Left ventricle myocardium superior (tissue), 1 donor: ENCODE measurements around the gene SPIN3. TPM values are rescaled to one million over a fixed set of nuclear protein-coding genes. Genes with fewer than 3 reads are reported as not detected.
"Not testable (repeated sequence)": the region's sequence is repeated elsewhere in the genome, so short reads cannot be mapped to it uniquely, and the experiment has no call there.

ENCODE experiments used
- ATAC-seq: fragments of 200-7000 bp; cut with Tn5 transposase; one replicate; pipeline ENCODE4 v1.9.1; 2020; ENCODE audit warnings: mild to moderate bottlenecking, moderate library complexity
- DNase-seq: peaks from one replicate; pipeline ENCODE4 v3.0.0-alpha.2; 2020
- intact Hi-C: fragments of 100-400 bp; cut with micrococcal nuclease; formaldehyde crosslinking; loops from one replicate; pipeline ENCODE4 v1.11.0; 2022
- long read RNA-seq: library from polyadenylated mRNA; unstranded; transcript quantifications from one replicate; pipeline ENCODE4 v2.0.0, GENCODE V29; 2021
- total RNA-seq: library from RNA; stranded (reverse); fragmentation: NEBNext Ultra II Directional; extraction: Animal tissue kit (Norgen Biotek cat#: 25700); gene quantifications from one replicate; pipeline ENCODE4 v1.2.1, GENCODE V29; 2021
- donor health status: DM: no; HTN: yes; CAD: no; lungs with severe emphysema.

The SPIN3 gene
- total RNA-seq: 3.6 TPM
- long read RNA-seq, full-length matches to known transcripts: 4 of 4 reads
- long read RNA-seq, partial matches to known transcripts: 0 of 4 reads
- long read RNA-seq, other reads (novel, unspliced or antisense): 0 of 4 reads

DNA sequence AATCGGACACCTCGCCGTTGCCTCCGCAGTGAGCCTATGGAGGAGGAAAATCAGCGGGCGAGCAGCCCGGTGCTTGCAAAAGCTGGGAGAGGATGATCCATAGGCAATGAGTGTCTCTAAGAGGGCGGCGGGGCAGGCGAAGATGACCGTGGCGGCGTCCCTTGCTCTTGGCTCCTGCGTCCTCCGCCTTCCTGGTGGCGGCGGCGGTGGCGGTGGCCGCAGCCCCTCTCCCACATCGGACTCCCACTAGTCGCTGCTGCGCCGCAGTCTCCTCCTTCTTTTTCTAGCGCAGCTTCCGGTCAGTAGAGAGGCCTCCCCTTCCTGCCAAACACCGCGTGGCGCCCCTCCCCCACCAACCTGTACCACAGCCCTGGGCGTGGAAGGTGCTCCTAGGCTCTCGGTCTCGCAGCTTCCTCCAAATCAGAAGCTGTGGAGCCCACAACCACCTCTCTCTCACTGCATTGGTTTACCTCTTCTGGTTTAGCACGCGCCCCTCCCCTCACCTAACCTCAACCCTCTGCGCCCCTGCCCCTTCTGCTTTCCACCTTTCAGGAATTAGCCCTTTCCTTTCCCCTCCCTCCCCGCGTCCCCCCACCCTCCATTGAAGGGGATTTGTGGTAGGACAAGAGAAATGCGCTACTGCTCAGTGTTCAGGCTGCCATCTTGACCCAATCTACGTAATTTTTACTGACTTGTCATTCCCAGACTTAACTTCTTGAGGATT, at the start of gene SPIN3:
Gene SPIN3, minus strand, starts transcription at position 271 of the 724 bp plus-strand sequence. CDS start 594 bp downstream, outside the sequence.
- peak; percentile 85 for DNase-seq
- intact Hi-C loops: no loop called here
- ATAC-seq: peak; percentile 100

DNA sequence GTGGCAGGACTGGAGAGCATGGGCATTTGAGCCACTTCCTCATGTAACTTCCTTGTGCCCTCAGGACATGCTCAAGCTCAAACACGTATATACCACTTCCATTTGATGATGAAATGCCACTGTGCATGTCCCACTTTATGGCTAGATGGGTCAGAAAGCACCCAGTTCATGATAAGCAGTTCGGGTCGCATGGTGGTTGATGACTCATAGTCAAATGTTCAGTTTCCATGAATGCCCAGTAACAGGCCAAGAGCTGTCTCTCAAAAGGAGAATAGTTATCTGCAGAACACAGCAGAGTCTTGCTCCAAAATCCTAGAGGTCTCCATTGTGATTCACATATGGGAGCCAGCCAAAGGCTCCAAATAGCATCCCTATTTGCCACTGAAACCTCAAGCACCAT, 48.9 kb upstream of the SPIN3 start:
- intact Hi-C loops: no loop called here
- ATAC-seq (no peak), DNase-seq (no peak)

- ATAC-seq, DNase-seq, intact Hi-C loops: not testable (repeated sequence)
These were observed 41.9 kb upstream of the SPIN3 start for GRCh38 chrX:57037265-57037664.

- ATAC-seq (peak; percentile 49), DNase-seq (no peak)
- intact Hi-C loops: no loop called here
These were observed 718 bp downstream of the SPIN3 start for GRCh38 chrX:56994375-56995270.

DNA sequence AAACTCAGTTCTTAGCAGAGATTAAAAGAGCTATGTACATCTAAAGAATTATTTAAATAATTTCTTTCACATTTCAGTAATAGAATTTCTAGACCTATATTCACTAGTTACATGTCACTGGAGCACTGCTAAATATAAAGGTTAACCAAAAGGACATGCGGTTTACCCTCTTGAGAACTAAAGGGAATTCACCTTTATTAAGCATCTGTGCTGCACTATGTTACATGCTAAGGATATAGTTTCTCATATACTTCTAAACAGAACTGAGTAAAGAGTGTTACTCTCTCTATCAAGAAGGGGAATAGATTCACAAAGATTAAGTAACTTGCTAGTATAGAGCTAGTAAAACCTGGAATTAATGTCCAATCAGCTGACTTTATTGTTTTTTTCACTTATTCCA, 7.6 kb downstream of the SPIN3 start:
- intact Hi-C loops: no loop called here
- ATAC-seq: no peak
- no peak for DNase-seq

- intact Hi-C loops: no loop called here
- DNase-seq: no peak
- ATAC-seq: no peak
These were observed 9.2 kb downstream of the SPIN3 start for GRCh38 chrX:56986138-56986537.

- ATAC-seq: peak; percentile 35
These were observed 17.2 kb downstream of the SPIN3 start for GRCh38 chrX:56978172-56978571.

GRCh38 chrX:56975611-56976010, 19.7 kb downstream of the SPIN3 start:
- intact Hi-C loops: no loop called here
- no peak for DNase-seq
- no peak for ATAC-seq

More at GRCh38 chrX:56978172-56978571, 17.2 kb downstream of the SPIN3 start:
- intact Hi-C loops: no loop called here
- DNase-seq: no peak

DNA sequence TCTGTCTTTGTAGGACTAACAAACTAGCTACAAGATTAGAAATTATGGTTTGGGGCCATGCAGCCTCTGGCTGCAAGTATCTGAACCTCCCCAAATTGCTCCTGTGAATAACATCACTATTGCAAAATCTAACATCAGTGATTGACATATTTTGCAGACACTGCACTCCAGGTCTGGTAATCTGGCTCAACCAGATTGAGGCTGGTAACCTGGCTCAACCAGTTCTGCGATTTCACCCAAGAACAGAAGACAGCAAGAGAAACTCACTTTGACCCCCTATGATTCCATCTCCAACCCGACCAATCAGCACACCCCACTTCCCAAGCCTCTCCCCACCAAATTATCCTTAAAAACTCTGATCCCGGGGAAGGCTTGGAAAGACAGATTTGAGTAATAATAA, 20.9 kb downstream of the SPIN3 start:
- DNase-seq: no peak
- no peak for ATAC-seq
- intact Hi-C loops: no loop called here

GRCh38 chrX:56969559-56969958, 25.8 kb downstream of the SPIN3 start:
- ATAC-seq (no peak), DNase-seq (no peak)
- intact Hi-C loops: no loop called here

GRCh38 chrX:56968980-56969379, 26.4 kb downstream of the SPIN3 start:
- intact Hi-C loops: no loop called here
- DNase-seq (no peak), ATAC-seq (no peak)

GRCh38 chrX:56963377-56963776, 32.0 kb downstream of the SPIN3 start:
- ATAC-seq (no peak), DNase-seq (no peak)
- intact Hi-C loops: no loop called here

DNA sequence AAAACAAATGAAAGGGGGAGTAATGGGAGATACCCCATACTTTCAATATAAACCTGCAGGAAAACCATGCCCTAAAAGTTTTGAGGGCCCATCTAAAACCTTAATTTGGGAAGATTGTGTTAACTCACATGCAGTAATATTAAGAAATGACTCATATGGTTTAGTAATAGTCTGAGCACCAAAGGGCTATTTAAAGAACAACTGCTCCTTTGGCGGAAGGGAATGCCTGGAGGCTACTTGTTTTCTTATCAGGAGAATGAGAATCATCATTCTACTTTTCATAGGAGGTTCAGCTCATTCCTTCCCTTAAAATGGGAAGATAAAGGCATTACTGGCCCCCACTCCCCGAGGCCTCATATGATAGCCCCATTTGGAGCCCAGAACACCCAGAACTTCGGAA, 47.6 kb downstream of the SPIN3 start:
- DNase-seq: no peak
- no peak for ATAC-seq
- intact Hi-C loops: no loop called here

GRCh38 chrX:56946201-56946600, 49.1 kb downstream of the SPIN3 start:
- intact Hi-C loops, DNase-seq, ATAC-seq: not testable (repeated sequence)

DNA sequence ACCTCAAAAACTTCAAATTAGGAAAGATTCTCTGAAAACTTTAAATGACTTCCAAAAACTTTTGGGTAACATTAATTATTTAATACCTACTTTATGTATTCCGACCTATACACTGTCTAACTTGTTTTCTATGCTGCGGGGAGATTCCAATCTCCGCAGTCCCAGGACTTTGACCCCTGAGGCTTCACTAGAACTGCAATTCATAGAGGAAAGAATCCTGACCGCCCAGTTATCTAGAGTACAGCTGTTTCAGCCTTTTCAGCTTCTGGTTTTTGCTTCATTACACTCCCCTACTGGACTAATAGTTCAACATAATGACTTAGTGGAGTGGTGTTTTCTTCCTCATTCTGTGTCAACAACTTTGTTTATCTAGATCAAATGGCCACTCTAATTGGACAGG, 50.1 kb downstream of the SPIN3 start:
- ATAC-seq, DNase-seq, intact Hi-C loops: not testable (repeated sequence)

DNA sequence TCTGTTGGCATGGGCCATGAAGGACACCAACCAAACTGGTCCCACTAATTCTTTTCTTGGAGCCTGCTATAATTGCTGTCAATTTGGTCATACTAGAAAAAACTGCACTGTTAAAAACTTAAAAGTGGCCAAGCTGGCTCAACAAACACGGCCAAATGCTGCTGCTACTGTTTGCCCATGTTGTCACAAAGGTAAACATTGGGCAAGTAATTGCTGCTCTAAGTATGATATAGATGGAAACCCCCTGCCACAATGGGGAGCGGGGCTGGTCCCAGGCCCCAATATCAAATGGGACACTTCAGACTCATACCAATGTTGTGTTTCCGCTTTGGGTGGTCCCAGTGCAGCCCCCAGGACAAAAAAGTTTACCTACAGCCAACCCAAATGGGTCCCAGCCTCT, 52.1 kb downstream of the SPIN3 start:
- DNase-seq: no peak
- ATAC-seq: no peak
- intact Hi-C loops: no loop called here
